GM19351 (cell line): ENCODE data around the gene C2orf49.
A peak's percentile ranks its signal among the peaks of the same experiment; 100 is the strongest.

Experiments used
- ATAC-seq: cut with Tn5 transposase; IDR thresholded peaks from one replicate; pipeline ENCODE4 v1.9.1; 2021; ENCODE audit warnings: mild to moderate bottlenecking, moderate library complexity; ENCODE audit not compliant: unreplicated experiment

C2orf49 gene

DNA sequence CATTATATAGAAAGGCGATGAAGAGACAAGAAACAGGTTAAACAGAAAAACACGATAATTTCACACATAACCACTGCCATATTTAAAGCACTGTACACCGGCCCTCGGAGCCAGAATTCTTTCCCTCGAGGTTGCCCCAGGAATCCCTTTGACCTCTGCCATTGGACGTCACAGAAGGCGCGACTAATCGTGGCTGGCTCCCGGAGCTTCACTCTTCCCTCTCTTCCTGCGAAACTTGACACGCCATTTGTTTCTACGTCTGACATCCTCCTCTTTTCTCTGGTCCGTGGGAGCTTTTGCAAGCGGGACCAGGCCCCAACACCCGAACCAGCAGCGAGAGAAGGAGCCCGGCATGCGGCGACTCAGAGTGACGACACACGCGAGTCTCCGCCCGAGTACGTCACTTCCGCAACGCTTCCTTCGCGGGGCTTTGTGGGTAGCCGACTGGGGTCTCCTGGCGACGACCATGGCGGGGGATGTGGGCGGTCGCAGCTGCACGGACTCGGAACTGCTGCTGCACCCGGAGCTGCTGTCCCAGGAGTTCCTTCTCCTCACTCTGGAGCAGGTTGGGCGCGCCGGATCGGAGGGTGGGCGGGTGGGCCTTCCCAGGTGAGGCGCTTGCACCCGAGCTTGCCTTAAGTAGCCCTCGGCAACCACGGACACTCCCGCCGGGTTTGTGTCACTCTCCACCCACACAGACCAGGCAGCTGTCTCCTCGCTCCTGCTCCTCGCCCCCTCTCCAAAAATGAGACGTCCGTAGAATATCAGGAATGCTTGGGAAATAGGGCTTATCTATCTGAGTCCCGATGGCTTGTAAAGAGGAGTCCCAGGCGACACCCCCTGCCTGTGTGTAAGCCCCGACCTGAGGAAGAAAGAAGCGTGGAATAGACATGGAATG lies at the start of gene C2orf49:
TSS of gene C2orf49 (plus strand) at position 419 of the 898 bp plus-strand sequence. CDS start at position 467, 48 bp downstream.
- peak; percentile 94 for ATAC-seq

DNA sequence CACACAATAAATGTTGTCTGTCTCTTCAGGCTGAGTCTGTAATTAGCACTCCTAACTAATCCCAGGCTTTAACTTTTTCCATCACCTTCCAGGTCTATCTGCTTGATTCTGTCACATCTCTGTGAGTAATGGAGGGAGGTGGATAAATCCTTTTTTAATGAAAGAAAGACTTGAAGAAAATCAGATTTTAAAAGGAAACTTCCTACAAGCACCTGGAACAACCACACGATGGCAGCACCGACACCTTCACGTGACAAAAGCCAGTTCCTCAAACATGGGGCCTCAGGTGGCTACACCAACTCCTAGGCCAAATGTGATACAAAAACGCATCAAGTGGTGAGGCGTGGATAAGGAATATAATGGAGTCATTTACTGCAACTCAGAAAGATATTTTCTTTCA lies 49.6 kb upstream of the C2orf49 start:
- peak; percentile 87 for ATAC-seq

DNA sequence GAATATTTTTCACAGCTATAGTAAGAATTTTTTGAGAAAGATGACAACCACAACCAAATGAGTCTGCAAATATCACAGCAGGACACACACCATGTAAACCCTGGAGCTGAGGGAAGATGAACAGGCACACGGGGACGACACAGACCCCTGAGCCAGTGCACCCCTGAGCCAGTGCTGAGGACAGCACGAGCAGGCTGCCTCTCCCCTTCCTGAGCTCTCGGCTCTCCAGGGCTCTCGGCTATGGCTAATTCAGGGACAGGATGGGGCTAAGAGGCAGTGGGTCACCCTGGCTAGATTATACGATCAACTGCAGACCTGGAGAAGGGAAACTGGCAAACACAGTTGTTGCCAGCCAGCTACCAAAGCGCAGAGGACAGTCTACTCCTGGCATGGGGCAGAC lies 49.2 kb upstream of the C2orf49 start:
- ATAC-seq: peak; percentile 5

DNA sequence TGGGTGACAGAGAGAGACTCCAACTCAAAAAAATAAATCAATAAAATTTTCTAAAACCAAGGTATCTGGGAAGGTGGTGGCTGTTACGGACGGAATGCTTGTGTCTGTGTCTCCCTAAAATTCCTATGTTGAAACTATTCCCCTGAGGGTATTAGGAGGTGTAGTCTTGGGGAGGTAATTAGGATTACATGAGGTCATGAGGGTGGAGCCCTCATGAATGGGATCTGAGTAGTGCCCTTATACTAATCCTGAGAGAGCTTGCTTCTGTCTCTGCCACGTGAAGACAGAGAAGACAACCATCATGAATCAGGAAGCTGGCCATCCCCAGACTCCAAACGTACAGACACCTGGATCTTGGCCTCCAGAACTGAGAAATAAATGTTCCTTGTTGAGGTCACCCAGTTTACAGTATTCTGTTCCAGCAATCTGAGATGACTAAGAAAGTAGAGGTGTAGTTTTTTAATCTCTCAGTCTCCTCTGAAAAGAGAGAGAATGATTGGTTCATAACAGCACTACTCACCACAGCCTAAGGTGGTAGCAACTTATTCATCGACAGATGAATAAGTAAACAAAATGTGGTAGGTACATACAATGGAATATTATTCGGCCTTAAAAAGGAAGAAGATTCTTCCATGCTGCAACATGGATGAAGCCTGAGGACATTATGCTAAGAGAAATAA lies 46.2 kb upstream of the C2orf49 start:
- no peak for ATAC-seq

DNA sequence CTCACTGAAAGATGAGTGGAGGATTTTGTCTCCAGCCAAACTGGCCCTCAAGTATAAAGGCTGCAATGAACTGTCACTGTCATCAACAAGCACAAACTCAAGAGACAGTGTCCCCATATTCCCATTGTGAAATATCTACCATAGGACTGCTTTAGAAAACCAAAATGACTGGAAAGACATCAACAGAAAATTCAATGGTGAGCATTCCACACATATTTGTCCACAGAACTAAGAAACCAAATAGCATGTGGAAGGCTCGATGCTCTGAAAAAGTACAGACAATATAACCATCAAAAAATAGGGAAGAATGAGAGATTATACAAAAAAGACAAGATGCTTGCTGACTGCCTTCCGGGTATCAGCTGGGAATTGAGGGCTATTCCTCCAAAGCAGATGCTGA lies 45.4 kb upstream of the C2orf49 start:
- ATAC-seq: no peak

DNA sequence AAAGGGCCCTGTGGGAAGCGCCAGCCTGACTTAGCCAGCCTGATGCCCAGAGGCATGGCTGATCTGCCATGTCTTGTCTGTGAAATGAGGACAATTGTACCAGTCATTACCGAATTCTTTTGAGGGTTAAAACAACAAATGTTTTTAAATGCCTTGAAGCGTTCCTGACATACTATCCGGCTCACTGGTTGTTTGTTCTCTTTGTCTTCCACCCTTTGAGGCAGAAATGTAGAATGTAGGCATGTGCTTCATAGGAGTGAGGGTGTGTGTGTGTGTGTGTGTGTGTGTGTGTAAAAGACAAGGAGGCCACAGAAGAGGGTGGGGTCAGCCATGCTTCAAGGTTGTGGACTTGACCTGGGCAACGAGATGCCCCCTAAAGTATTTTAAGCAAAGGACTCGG lies 43.3 kb upstream of the C2orf49 start:
- ATAC-seq: no peak

DNA sequence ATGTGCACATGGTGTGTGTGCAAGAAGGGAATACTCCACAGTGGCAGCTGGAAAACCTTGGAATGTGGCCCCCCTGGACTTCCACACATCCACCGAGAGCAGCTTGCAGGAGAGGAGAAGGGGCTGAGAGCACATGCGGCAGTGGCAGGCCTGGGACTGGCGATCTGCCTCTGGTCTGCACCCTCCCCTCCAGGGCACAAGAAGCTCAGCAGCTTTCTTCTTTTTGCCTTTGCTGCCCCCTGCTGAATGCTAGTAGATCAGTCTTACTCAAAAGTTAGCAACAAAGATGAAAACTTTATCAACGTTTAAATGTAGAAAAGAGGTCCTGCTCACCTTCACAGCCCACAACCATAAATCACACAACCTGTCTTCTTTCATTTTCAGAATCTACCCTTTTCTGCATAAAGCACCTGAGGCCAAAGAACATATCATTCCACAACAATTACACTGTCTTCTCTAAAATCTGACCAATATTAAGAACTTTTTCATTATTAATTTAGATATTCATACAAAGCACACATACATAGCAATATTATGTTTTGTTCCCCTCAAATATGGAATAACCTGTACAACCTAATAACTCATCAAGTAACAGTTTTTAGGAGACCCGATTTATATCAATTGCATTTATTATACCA lies 42.4 kb upstream of the C2orf49 start:
- peak; percentile 83 for ATAC-seq

DNA sequence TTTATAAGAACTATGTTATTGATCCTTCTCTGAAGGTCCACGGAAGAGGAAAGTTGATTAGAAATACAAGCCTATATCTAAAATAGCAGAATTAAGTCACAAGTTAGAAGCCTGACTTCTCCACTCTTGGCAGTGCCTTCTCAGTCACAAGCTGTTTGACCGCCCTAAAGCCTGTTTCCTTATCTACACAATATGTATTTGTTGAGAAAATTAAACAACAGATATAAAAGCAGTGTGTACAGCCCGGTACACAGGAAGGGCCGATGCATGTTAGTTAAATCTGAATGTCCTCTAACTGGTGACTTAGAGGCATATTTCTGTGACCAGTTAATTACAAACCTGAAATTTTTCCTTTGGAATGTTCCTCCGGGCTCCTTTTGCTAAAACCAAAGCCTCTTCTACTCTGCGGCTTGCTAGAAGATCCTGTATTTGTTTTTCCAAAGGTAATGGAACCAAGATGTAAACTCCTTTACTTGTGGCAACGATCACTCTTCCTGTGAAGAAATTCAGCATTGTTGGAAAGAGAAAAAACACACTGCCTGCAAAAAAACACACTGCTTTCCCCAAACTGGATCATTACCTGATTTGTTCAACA lies 41.2 kb upstream of the C2orf49 start:
- ATAC-seq: no peak

DNA sequence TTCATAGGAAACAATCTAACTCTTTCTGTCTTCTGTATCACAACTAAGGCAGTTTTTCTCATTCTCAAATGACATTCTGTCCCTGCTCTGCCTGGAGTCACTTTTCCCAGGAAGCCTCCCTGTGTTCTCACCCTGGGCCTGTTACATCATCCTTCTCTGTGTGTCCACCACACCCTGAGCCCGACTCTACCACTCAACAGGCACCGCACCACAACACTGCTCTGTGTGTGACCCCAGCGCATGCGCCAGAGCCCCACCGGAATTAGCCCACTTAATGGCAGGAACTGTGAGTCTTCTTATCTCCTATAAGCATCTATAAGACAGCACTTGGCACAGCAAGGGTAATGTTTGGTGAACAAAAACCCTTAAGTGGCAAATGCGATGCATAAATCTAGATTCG lies 40.1 kb upstream of the C2orf49 start:
- no peak for ATAC-seq

DNA sequence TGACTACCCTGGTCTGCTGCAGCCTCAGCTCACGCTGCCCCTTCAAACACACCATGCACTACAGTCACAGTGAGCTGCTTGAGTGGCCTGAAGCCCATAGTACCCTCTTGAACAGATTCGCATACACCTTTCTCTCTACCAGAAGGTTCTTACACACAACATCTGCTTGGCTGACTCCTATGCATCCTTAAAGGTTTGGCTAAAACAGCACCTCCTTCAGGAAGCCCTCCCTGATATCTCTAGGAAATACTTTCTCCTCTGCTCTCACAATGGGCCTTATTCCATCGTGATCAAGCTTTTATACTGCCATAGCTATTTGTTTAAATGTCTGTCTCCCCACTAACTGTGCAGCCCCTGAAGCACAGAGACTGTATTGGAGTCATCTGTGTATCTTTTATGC lies 39.3 kb upstream of the C2orf49 start:
- ATAC-seq: no peak

DNA sequence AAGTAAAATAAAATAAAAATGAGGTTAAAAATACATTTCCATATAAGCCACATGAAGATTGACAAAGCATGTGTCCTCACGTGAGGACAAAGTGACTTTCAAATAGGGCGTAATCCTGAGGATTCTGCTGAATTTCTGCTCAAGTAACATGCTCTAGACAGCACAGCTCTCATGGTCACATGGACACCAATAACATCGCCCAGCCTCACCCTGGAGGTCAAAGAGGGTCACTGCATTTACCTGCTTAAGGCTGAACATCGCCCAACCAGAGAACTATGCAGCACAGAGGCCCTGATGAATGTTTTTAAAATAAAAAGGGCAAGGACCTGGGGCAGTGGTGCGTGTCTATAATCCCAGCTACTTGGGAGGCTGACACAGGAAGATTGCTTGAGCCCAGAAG lies 38.0 kb upstream of the C2orf49 start:
- ATAC-seq: peak; percentile 53

DNA sequence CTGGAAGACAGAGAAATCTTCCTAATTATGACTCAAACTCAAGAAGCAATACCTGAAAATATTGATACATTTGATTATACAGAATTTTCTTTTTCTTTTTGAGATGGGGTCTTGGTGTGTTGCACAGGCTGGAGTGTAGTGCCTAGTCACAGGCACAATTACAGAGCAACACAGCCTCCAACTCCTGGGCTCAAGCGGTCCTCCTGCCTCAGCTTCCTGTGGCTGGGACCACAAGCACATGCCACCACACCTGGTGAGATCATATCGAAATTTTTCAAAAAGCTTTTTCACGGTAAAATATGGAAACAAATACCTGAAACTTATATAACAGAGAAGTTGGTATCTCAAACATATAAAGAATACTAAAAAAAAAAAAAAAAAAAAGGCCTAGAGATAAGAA lies 35.7 kb upstream of the C2orf49 start:
- no peak for ATAC-seq

DNA sequence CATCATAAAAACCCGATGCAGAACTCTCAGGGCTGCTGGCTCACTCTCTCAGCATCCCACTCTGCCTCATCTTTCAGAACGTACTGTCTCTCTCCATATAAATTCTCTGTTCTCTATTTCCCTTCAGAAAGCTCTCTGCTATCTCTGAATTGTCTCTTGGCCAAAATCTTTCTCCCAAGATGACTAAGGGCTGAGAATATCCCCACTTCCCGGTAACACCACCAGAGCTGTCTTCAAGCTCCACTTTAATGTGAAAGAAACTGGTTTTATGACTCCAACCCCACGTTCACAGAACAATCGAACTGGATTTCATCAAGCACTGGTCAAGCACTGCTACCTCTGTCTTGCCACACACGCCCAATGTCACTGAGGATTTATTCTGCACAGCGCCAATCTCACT lies 30.2 kb upstream of the C2orf49 start:
- ATAC-seq: no peak

DNA sequence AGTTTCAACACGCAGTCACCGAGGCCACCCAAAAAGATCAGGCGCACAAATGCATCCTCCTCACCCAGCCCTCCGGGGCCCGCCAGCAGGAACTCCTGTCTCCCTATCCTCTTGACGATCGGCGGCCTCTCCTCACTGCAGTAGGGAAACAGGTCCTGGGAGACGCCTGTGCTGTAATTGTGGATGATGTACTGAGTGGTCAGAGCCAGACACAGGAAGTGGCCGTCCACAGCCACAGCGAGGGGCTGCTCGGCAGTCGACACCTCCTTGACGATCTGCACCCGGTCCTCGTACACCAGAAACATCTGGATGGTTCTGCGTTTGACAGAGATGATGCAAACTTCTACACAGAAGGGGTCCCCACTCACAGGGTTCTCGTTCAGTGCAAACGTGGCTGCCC lies 29.8 kb upstream of the C2orf49 start:
- no peak for ATAC-seq

DNA sequence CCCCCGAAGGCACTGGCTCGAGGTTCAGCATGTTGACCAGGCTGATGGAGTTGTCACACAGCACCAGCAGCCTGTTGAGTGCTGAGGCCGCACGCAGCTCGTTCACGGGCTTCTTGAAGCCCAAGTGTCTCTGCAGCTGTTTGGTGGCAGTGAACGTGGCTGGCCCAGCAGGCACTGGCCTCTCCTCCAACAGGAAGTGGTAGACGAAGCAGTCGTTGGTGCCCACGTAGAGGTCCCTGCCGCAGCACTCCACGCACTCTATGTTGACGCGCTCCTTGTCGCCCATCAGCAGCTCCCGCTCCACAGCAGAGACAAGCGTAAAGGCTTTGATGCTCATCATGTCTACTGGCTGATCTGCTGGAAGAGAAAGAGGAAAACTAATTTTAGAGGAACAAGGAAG lies 29.4 kb upstream of the C2orf49 start:
- ATAC-seq: no peak

DNA sequence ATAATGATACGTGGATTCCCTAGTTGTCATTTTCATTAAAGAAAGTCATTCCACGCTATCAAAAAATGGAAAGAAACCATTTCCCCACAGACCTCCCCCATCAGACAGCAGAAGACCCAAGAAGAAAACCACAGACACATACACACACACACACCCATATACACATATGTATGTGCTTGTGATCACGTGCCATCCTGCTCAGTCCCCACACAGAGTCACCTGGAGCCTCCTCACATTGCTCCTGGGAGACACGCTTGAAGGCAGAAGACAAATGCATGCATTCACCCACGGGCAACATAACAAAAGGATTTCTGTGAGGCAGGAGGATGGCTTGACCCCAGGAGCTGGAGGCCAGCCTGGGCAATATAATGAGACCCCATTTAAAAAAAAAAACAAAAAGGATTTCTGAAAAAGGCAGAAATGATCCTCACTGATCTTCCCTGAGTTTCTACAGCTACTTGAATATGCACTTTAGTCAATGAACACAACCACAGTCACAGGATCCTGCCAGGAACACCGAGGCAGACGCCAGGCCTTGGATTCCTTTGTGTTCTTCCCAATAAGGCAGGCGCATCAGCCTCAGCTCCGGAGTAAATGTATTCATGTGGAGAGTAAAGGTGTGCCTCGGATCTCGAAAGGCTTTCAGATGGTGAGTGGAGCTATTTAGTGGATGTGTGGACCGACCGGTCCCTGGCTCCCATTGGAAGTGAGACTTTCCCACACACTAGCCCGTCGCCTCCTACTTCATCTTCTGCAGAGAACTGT lies 28.8 kb upstream of the C2orf49 start:
- ATAC-seq: no peak

DNA sequence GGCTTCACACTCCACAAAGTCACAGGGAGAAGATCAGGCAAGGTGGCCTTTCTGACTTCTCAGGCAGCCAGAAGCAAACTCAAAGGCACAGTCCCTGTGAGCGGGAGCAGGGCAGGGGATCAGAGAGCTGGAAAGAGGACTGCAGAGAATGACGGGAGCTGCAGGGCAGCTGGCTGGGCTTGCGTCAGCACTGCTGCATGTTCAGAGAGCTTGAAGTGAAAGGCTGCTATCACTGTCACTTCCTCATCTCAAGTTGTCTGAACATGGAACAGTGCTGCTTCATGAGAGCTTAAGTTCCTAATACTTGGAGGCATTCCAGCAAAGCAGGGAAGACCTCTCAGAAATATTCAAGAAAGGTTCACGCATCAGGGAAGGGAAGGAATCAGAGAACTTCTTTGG lies 28.2 kb upstream of the C2orf49 start:
- ATAC-seq: no peak

DNA sequence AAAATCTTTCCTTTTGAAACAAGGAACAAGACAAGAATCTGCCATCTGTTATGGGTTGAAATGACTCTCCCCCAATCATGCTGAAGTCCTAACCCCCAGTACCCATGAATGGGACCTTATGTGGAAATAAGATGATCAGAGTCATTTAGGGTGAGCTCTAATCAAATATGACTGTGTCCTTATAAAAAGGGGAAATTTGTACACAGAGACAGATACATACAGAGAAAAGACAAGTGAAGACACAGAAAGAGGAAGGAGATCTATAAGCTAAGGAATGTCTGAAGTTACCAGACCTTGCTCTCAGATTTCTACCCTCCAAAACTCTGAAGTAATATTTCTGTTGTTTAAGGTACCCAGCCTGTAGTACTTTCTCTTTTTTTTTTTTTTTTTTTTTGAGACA lies 23.5 kb upstream of the C2orf49 start:
- peak; percentile 33 for ATAC-seq

DNA sequence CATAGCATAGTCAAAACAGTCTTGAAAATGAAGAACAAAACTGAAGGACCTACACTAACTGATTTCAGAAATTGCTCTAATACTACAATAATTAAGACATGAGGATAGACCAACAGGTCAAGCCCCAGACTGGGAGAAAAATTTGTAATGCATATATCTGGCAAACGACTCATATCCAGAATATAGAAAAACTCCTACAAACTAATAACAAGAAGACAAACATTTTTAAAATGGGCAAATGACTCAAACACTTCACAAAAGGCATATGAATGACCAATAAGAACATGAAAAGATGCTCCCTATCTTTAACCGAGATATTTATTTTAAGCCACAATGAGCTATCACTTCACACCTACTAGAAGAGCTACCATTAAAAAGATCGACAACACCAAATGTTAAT lies 22.0 kb upstream of the C2orf49 start:
- peak; percentile 59 for ATAC-seq

DNA sequence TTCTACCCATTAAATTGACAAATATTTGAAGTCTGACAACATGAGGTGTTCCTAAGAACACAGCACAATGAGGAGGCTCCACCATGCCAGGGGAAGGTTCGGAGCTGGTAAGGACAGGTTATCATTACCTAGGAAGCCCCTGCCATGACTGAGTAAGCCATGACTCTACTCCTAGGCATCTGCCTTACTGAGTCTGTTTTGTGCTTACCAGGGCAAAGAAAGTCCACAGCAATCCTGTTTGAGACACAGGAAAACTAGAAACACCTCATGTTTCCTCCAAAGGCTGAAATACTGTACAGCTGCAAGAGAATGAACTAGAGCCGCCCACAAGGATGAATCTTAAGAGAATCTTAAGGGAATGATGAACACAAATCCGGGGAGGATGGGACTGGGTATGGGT lies 19.4 kb upstream of the C2orf49 start:
- ATAC-seq: no peak
